ENCODE results near the gene AXIN2.

DNA sequence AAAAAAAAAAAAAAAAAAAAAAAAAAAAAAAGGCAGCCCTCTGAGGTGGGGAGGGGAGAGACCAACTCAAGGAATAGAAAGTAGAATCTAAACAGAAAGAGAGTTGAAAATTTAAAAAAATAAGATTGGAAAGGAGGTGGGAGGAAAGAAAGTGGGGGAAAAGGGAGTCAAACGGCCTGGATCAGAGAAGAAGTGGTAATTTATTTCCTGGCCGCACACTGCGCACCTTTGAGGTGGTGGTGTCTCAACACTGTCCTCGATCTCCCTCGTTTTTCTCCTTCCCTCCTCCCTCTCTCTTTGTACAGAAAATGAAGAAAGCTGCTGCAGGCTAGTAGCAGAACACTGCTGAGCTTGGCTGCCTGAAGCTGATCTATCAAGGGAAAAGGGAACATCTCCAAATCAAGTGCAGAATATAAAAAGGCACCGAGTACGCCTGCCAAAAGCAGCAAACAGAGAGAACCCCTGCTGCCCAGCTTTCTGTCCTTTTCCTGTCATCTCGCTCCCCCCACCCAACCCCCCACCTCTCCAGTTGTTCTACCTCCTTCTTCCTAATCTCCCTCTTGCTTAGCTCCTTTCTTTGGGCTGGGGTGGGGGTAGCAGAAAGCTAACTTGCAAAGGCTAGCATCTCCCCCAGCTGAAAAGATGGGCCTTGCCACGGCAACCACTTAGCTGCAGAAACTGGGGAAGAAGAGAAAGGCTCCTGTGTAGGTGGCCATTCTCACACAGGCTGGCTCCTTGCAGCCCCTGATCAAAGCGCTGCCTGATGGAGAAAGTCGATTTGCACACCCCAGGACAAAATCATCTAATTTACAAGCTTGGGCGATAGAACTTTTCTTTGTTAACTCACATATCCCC, 22.5 kb downstream of the AXIN2 start:
- TF ChIP-seq, protein P1, sequence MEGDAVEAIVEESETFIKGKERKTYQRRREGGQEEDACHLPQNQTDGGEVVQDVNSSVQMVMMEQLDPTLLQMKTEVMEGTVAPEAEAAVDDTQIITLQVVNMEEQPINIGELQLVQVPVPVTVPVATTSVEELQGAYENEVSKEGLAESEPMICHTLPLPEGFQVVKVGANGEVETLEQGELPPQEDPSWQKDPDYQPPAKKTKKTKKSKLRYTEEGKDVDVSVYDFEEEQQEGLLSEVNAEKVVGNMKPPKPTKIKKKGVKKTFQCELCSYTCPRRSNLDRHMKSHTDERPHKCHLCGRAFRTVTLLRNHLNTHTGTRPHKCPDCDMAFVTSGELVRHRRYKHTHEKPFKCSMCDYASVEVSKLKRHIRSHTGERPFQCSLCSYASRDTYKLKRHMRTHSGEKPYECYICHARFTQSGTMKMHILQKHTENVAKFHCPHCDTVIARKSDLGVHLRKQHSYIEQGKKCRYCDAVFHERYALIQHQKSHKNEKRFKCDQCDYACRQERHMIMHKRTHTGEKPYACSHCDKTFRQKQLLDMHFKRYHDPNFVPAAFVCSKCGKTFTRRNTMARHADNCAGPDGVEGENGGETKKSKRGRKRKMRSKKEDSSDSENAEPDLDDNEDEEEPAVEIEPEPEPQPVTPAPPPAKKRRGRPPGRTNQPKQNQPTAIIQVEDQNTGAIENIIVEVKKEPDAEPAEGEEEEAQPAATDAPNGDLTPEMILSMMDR (conservative IDR thresholded peaks at IDR 0.05; ENCODE audit: low read length), result no peak
- TF ChIP-seq EZH2phosphoT487 (IDR thresholded peaks at IDR 0.05; ENCODE audit: borderline replicate concordance), result no peak
